Measurements from ENCODE around the gene TMEM19.

TMEM19 gene

DNA sequence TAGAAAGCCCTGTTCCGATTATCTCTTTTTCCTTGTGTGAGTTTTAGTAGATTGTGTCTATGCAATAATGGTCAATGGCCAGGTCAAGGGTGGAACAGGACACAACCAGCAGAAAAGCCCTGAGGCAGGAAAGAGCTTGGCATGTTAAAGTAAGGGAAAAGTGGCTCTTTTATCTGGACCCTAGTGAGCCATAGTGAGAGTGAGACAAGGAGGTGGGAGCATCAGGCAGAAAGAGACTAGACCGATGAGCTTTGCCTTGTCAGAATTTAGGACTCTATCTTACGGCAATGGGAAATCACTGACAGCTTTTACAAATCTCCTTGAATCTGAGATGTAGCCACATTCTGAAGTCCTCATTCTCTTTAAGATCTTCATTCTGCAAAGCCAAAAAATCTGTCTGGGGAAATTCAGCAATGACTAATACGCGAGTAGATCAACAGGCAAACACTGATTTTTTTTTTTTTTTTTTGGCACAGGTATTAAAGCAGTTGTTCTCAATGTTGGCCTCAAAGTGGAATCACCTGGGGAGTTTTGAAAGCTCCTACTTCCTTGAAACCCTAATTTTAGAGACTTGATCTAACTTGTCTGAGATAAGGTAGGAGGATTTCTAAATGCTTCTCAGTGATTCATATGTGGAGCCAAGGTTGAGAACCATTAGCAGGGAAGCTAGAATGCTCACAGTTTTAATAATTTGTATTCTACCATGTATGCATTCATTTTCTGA, 33.9 kb downstream of the TMEM19 start:
- no peak for DNase-seq

DNA sequence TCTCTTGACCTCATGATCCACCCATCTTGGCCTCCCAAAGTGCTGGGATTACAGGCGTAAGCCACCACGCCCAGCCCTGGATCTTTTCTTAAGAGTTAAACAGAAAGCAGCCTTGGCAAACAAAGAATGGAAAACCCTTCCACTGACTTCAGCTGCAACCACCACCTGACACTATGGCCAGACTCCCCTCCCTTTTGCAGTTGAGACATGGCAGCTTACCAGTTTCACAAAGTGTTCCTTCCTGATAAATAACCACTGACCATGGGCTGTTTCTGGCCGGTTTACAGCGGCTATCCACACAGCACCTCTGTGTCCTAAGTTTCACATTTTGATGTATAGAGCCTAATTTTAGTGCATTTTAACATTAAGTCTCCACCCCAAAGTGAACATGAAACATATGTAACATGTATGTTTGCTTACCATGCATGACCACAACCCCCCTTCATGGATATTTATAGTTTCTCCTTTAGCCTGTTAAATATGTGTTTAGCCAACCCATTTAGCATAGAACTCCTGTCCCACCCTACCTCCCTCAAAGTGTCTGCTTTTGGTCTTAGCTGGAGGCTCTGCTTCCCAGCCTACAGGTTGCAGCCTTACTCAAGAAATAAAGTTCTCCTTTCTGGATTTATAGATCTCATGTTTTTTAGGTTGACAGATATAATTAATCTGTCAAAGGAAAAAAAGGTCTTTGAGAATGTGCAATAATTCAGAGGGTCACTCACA, 36.1 kb downstream of the TMEM19 start:
- DNase-seq = no peak

DNA sequence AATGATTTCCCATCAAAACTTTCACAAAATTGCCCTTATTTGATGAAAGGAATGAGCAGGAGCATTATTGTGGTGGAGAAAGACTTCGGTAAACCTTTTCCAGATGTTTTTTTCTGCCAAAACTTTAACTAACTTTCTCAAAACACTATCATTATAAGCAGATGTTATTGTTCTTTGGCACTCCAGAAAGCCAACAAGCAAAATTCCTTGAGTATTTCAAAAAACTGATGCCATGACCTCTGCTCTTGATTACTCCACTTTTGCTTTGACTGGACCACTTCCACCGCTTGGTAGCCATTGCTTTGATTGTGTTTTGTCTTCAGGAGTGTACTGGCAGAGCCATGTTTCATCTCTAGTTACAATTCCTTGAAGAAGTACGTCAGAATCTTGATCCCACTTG, 39.1 kb downstream of the TMEM19 start:
- DNase-seq = no peak

DNA sequence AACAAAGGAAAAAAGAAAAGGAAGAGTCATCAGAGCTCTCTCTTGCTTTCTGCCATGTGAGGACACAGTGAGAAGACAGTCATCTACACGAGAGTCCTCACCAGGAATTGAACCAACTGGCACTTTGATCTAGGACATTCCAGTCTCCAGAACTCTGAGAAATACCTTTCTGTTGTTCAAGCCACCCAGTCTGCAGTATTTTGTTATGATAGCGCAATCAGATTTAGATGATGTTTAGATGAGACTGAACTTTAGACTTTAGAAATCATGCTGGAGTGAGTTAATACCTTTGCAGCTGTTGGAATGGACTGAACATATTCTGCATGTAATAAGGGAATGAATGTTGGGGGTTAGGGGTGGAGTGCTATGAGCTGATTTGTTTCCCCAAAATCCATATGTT, 40.7 kb downstream of the TMEM19 start:
- no peak for DNase-seq

DNA sequence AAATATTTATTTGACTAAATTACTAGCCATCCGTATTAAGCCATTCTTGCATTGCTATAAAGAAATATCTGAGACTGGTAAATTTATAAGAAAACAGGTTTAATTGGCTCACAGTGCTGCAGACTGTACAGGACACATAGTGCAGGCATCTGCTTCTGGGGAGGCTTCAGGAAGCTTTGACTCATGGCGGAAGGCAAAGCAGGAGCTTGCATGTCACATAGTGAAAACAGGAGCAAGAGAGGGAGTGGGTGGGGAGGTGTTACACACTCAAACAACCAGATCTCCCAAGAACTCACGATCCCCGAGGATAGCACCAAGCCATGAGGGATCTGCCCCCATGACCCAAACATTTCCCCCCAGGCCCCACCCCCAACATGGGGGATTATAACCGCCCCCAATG, 42.1 kb downstream of the TMEM19 start:
- DNase-seq = no peak

DNA sequence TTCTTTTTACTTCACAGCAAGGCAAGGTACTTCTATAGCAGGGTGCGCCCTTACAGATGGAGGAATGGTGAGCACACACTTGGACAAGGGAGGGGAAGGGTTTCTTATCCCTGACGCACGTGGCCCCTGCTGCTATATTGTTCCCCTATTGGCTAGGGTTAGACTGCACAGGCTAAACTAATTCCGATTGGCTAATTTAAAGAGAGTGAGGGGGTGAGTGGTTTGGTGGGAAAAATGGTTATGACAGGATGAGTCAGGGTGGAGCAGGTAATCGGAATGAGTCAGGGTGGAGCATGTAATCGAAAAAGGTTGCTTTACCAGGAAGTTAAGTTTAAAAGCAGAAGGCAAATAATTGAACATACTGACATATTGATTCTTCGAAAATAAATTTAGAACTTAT, 45.1 kb downstream of the TMEM19 start:
- no peak for DNase-seq

DNA sequence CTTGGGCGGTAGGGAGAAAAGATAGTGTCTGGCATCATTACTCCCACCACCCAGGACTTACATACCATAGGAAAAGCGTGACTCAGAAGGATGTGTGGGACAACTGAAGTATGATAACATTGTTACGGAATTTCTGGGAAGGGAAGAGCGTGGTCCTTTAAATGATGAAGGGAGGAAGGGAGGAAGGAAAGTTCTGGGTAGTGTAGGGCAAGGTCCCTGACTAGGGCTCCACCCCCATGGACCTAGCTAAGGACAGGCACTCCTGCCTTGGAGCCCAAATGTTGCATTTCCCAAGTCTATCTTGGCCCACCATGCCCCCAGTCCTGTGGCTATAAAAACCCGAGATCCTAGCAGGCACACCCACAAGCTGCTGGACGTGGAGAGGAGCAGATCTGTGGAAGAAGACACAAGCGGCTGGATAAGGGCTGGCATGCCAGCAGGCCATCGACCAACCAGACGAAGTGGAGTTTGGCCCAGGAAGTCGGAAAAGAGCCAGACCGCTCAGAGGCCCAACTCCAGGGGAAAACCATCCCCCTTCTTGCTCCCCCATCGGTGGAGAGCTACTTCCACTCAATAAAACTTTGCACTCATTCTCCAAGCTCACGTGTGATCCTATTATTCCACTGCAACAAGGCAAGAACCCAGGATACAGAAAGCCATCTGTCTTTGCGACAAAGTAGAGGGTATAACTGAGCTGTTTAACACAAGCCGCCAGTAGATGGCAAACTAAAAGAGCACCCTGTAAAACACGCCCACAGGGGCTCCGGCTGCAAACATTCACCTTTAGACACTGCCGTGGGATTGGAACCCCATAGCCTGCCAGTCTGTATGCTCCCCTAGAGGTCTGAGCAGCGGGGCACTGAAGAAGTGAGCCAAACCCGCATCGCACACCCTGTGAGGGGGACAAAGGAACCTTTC, 45.8 kb downstream of the TMEM19 start:
- no peak for DNase-seq

DNA sequence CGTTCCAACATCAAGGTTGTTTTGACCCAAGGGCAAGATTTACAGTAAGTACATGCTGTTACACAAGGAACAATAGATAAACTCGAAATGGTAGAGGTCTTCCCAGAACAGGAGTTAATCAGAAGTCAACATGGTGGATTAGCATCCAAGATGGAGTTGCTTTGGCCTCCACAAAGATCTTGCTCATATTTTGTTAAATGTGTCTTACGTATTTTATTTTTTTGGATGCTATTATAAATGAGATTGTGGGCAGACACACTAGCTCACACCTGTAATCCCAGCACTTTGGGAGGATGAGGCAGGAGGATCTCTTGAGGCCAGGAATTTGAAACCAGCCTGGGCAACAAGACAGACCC, 46.5 kb downstream of the TMEM19 start:
- no peak for DNase-seq

DNA sequence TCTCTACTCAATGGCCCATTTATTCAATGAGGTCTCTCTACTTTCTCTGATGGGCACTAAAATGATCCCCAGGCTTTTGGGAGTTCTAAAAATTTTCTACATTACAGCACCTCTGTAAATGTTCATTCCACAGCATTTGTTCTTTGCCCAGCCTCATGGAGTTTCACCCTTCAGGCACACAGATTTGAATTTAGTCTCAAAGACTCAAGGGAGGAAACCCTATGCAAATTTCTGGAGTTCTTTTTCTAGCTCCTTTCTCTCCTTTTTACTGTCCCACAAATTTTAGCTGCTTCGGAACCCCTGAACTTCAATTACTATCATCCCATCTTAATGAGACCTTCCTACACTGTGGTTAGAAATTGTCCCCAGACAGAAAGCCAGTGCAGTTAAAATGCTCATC, 51.3 kb downstream of the TMEM19 start:
- no peak for DNase-seq

DNA sequence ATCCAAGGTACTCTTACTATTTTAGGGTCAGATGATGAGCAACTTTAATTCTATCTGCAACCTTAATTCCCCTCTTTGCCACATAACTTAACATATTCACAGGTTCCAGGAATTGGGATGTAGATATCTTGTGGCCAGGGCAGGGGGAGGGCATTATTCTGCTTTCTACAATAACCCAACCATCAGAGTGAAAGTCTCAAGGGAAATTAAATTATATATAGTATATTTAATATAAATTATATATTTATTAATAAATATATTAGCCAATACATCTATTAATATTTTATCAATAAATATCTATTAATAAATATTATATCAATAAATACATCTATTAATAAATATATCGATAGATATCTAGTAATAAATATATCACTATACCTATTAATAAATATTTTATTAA, 57.1 kb downstream of the TMEM19 start:
- no peak for DNase-seq

DNA sequence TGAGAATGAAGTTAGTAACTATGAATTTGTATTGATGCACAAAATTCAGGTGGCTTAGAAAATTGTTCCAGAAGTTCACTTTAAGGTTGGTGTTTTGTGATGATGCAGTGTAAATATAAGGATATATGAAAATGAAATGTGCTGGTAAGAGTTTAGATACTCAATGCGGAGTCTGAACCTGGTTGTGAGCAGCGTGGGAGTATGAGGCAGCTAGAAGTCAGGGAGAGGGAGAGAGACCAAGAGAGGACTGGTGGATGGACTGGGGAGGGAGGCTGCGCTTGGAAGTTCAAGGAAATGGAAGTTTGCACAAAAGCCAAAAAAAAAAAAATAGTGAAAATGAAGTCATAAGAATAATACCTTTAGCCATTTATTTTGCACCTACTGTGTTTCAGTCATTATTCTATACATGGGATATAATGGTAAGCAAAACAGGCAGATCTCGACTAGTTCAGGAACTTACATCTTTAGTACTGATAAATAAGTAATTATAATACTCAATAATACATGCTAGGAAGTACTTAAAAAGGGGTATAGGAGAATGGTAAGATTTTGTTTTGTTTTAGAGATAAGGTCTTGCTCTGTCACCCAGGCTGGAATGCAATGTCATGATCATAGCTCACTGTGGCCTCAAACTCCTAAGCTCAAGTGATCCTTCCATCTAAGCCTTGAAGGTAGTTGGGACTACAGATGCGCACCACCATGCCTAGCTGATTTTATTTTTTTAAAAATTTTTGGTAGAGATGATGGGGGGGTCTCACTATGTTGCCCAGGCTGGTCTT, 58.8 kb downstream of the TMEM19 start:
- no peak for DNase-seq

DNA sequence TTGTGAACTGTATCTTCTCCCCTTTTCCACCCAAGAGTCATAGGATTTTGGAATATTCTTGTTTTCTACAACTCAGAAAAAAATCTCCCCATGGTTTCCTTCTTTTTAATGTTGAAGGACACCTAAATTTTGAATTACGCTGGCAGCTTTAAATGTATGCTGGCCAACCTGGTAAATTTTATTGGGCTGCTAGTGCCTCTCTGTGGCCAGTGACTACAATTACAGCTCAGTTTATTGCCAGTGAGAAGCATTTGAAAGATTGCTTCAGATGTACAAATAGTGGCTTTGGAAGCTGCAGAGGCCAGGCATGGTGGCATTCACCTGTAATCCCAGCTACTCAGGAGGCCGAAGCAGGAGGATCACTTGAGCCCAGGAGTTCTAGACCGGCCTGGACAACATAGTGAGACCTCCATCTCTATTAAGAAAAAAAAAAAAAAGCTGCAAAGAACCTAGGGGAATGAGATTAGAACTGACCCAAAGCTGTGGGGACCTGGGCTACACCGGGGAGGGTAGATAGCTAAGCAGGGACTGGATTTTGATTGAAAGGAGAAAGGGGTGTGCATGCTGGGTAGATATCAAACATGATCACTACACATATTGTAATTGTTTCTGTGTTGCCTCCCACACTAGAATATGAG, 61.2 kb downstream of the TMEM19 start:
- peak; percentile 46 to 52 for DNase-seq

DNA sequence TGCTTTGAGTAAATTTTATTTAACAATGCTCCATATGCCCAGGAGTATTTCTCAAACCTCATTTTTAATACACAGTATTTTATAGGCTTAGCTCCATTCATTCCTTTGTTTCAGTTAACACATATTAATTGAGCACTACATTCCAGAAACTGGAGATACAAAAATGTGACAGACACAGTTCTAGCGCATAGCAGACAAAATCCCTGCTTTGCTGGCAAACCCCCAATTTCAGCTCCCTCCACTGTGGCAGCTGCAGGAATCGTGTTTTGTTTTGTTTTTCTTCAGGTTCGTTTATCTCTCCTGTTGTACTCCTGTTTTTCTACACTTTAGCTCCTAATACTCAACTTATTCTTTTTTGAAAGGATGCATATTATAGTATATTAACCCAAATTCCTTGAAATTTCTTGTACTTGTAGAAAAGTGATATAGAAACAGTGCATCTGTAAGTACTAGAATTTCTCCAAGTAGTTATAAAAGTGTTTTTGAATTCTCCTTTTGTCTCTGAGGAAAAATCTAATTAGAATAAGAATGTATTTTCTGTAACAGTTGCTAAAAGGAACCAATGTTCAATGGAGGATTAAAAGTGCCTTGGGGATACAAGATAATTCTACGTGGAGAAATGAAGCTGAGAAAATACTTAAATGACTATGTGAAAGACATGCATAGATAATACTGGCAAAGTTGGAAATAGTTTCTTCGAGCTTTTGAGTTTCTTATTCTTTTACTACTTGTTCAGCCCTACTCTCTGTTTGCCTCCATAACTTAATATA, 62.4 kb downstream of the TMEM19 start:
- DNase-seq = no peak

DNA sequence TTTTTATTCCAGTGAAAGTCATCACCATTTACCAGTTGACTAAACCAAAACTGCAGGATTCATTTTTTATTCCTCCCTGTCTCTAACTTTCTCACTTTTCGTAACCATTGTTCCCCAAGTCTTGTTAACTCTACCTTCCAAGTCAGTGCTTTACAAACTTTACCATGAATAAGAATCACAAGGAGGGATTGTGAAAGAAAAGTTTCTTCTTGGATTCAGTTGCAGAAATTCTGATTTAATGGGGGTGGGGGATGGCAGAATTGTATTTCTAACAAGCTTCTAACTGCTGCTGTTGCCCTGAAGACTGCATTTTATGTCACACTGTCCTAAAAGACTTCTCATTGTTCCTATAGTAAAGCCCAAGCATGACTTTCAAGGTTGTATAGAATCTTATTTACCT, 63.8 kb downstream of the TMEM19 start:
- no peak for DNase-seq

DNA sequence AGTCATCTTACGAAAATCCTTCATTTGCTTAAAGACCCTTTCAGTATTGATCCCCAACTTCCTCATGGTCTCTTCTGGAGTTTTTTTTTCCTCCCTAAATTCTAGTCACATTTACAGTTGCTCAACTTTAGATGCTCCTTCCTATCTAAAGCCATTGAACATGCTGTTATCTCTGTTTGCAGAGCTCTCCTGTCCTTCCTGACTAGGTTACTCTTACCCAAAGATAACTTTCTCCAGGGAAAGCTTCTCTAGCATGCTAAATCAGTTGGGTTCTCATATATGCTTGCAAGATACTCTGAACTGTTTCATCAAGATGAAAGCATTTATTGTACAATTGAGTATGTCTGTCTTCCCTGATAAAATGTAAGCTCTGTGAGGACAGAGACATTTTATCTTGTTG, 67.0 kb downstream of the TMEM19 start:
- no peak for DNase-seq
